Hematopoietic multipotent progenitor cell (in vitro differentiated cells): ENCODE data around the gene PDZD11. TPM values are rescaled to one million over a fixed set of nuclear protein-coding genes. Genes with fewer than 3 reads are reported as not detected.
"Not testable (repeated sequence)": the region's sequence is repeated elsewhere in the genome, so short reads cannot be mapped to it uniquely, and the experiment has no call there.

Experiments
- DNase-seq, 3 donors: peaks; one replicate each; pipeline ENCODE4 v3.0.0-alpha.2; 2011 to 2015; ENCODE audit warnings: low read depth in 2 of 3, low spot score in 2 of 3
- small RNA-seq: library from RNA; depleted of rRNA; stranded (forward); fragments of <200 nt; gene quantifications from one replicate; pipeline ENCODE3, GENCODE V24; 2012
- total RNA-seq: library from RNA; depleted of rRNA; stranded (reverse); fragments of >200 nt; gene quantifications from one replicate; pipeline ENCODE4 v1.2.3, GENCODE V29; 2012

Gene PDZD11
- total RNA-seq, 1 donor, result 10.8 TPM

DNA sequence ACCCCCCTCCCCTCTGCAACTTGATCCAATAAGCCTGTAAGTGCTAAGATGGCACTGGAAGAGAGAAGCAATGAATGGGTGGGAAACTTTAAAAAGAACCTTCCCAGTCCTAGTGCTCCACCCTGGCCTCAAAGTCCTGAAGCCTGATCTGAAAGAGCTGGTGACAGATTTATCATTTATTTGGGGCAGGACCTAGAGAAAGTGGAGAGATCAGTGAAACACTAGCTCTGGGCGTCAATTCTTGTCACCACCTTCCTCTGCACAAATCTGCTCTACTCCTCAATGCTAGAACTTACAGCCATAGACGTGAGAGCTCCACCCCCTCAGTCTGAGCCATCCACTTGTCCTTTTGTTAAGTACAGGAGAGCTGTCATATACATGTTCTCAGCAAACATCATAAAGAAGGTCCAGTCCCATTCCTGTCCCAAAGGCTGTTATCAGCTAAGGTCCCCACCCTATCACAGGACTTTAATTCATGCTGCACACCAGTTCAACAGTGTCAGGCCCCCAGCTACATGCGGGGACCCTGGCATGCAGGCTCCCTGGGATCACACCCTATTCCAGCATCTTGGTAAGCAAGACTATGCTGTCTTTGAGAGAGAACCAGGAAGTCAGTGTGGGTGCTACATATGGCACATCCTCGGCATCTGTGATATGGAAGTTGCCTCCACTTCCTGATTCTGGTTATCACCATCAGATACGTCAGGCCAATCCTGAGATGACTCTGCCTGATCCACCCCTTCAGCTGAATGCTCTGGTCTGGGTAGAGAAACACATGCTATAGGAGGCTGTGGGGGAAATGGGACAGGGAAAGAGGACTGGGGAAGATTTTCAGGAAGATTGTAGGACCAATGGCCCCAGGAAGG is 32.1 kb downstream of the PDZD11 start:
- DNase-seq, result no peak

DNA sequence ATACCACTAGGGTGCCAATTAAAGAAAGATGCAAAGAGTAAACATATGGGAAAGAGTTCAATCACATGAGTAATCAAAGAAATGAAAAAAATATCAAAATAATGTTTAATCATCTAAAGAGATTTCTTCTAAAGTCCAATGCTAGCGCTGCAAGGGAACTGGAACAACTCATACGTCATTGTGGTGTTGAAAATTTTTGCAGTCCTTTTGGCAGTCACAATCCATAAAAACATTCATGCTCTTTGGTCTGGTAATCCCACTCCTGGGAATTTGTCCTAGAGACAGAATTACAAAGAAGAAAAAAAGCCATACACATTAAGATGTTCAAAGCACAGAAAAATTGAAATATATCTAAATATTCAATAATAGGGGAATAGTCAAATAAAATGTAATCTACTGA is 34.3 kb downstream of the PDZD11 start:
- DNase-seq, result no peak

DNA sequence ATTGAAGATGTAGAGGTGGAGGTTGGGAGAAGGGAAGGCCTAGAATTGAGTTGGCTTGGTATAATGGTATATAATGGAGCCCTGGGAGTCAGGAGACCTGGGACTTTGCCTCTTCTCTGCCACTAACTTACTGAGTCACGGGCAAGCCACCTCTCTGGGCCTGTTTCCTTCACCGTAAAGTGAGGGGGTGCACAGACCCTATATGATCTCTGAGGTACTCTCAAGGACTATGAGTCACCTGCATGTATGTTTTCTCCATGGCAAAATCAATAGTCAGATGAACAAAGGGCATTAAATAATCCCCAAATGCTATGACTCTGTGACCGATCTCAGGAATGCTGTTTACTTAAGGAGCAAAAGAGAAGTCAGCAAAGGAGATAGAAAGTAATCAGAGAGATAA is 34.8 kb downstream of the PDZD11 start:
- DNase-seq, result no peak

DNA sequence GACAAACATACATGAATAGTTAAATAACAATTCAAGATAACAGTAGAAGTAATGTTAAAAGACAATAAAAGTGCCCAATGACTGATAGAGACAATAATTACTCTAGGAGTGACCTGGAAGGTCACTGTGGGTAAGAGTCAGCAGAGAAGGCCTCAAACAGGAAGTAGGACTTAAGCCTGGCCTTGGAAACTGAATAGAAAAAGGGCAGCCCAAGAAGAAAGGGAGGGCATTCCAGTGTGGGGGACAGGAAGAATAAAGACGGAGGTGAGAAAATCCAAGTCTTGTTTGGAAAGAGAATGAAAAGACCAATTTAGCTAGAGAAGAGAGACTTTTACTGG is 35.7 kb downstream of the PDZD11 start:
- no peak for DNase-seq

DNA sequence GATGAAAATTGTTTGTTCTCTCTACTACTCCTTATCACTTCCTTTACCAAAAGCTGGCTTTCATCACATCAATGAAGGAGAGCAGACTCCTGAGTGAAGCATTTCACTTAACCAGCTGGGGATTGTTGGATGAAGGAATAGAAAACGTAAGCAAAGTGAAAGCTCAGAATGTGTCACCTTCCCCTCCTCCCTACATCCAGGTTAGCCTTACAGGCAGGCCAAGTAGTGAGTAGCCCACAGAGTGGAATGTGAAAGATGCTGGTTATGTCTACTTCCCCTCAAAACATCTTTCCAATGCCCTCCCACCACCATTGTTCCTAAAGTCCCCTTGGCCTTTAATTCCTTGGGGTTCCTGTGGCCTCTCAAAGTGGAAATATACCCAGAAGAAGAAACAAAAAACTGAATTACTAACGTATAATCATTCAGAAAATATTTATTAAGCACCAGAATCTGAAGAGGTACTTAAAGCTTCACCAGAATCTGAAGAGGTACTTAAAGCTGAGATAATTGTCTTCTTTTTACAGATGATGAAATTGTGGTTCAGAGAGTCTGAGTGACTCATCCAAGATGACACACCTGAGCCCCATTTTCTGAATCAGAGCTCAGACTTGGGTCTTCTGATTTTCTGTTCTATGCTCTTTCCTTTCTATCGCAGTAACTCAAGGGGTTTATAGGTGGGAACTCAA is 36.2 kb downstream of the PDZD11 start:
- no peak for DNase-seq

DNA sequence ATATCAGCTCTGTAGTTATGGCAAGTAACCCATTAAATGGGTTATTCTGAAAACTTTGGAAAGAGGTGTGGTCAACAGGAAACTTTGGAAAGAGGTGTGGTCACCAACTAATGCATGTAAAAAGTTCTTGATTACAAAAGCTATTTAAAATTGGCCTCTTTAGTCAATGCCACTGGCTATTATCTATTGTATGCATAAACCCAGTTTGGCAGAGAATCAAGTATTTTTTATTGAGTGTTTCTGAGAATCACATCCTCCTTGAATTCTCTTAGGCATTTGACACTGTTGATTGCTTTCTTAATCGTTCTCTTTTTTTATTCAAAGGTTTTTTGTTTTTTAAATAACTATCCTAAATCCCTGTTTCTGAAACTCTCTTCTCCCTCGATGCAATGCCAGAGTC is 37.2 kb downstream of the PDZD11 start:
- DNase-seq, result no peak

DNA sequence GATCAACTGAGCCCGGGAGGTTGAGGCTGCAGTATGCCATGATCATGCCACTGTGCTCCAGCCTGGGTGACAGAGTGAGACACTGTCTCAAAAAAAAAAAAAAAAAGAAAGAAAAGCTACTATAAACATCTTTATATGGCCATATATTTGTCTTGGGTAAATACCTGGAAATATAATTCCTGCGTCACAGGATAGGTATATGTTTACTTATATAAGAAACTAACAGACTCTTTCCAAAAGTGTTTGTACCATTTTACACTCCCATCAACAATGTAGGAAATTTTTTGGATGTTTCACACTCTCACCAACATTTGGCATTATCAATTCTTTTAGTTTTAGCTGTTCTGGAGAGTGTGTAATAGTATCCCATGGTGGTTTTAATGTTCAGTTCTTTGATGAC is 42.5 kb downstream of the PDZD11 start:
- DNase-seq, result no peak

GRCh38 chrX:70244881-70245280 is 44.8 kb downstream of the PDZD11 start:
- DNase-seq, result no peak

DNA sequence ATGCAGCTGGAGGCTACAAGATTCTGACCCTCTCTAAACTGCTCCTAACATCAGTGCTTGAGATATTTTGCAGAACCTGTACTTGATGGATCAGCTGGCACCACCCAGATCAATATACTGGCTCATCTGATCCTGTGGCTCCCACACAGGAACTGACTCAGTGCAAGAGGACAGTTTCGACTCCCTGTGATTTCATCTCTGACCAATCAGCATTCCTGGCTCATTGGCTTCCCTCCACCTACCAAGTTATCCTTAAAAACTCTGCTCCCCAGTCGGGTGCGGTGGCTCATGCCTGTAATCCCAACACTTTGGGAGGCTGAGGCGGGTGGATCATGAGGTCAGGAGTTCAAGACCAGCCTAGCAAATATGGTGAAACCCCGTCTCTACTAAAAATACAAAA is 46.1 kb downstream of the PDZD11 start:
- not testable (repeated sequence) for DNase-seq

- no peak for DNase-seq
Observed at GRCh38 chrX:70241501-70241900, 48.2 kb downstream of the PDZD11 start.

GRCh38 chrX:70240751-70241150 is 49.0 kb downstream of the PDZD11 start:
- DNase-seq, result no peak

Small RNA genes within 50 kb of the gene (small RNA-seq; reads per million reads assigned to genes)
- not detected for gene RNA5SP507

Other genes starting within 250 kb of the PDZD11 start
- gene AWAT2, start 240.0 kb downstream of the PDZD11 start, total RNA-seq, result not detected
- gene OTUD6A, start 227.5 kb downstream of the PDZD11 start, total RNA-seq, result not detected
- gene IGBP1, start 156.5 kb downstream of the PDZD11 start, total RNA-seq, result 84.3 TPM
- not detected for gene DGAT2L6, start 112.4 kb downstream of the PDZD11 start, total RNA-seq
- gene AWAT1, start 55.3 kb downstream of the PDZD11 start, total RNA-seq, result not detected
- gene P2RY4, start 29.7 kb downstream of the PDZD11 start, total RNA-seq, result 0.81 TPM
- gene ARR3, start 21.6 kb downstream of the PDZD11 start, total RNA-seq, result not detected
- not detected for gene RAB41, start 7.8 kb downstream of the PDZD11 start, total RNA-seq
- 0.81 TPM for gene KIF4A, start 177 bp upstream of the PDZD11 start, total RNA-seq
- not detected for gene GDPD2, start 133.4 kb upstream of the PDZD11 start, total RNA-seq
- 6.7 TPM for gene DLG3, start 154.9 kb upstream of the PDZD11 start, total RNA-seq